Mucosa of rectum (tissue), 2 donors: ENCODE measurements around the gene ENGASE.
"Not testable (repeated sequence)": the region's sequence is repeated elsewhere in the genome, so short reads cannot be mapped to it uniquely, and the experiment has no call there.

Source experiments
- H3K27ac ChIP-seq, 2 donors: one replicate each; pipeline ENCODE4 v1.7.0; 2013; ENCODE audit warnings: inconsistent platforms in 2 of 2, low read depth in 2 of 2, low read length in 2 of 2
- H3K27me3 ChIP-seq, 2 donors: one replicate each; pipeline ENCODE4 v1.7.0; 2013; ENCODE audit warnings: low read length in 2 of 2; ENCODE audit not compliant: control insufficient read depth in 2 of 2, insufficient read depth in 2 of 2
- H3K36me3 ChIP-seq, 2 donors: one replicate each; pipeline ENCODE4 v1.7.0; 2013; ENCODE audit warnings: low read length in 2 of 2; ENCODE audit not compliant: control insufficient read depth in 2 of 2, insufficient read depth in 2 of 2
- H3K4me1 ChIP-seq, 2 donors: one replicate each; pipeline ENCODE4 v1.7.0; 2013; ENCODE audit warnings: low read length in 2 of 2, mild to moderate bottlenecking in 1 of 2; ENCODE audit not compliant: control insufficient read depth in 2 of 2, insufficient read depth in 2 of 2
- H3K4me3 ChIP-seq, 2 donors: one replicate each; pipeline ENCODE4 v1.7.0; 2013; ENCODE audit warnings: low read length in 2 of 2
- H3K9ac ChIP-seq, 2 donors: one replicate each; pipeline ENCODE4 v1.7.0; 2013; ENCODE audit warnings: low read length in 2 of 2, low read depth in 1 of 2, mild to moderate bottlenecking in 1 of 2
- H3K9me3 ChIP-seq, 2 donors: one replicate each; pipeline ENCODE4 v1.7.0; 2013; ENCODE audit warnings: low read length in 2 of 2; ENCODE audit not compliant: control insufficient read depth in 2 of 2
- donor health status: healthy.
- donor health status: Normal muscosa, but diverticular disease.

ENGASE gene

GRCh38 chr17:79074649-79075445 lies at the start of gene ENGASE:
TSS of gene ENGASE (plus strand) at chr17:79074824. CDS start at chr17:79074945, 121 bp downstream.
- H3K4me1 ChIP-seq = peaks cover 31 to 32% of the 10 kb centered on the region in 2 donors
- H3K4me3 ChIP-seq = peak within 1 kb of the TSS; percentile 73 to 82
- no peaks in the 10 kb centered on the region for H3K27me3 ChIP-seq

GRCh38 chr17:79024901-79025737 lies 49.5 kb upstream of the ENGASE start:
- peaks cover 45 to 63% of the 10 kb centered on the region in 2 donors for H3K4me1 ChIP-seq

More at GRCh38 chr17:79074649-79075445, at the start of gene ENGASE:
- Histone ChIP-seq H3K27ac (peak within 1 kb of the TSS; percentile 91 to 92), H3K36me3 (peaks cover 6 to 14% of the 10 kb centered on the region in 2 donors), H3K9ac (peak within 1 kb of the TSS; percentile 76 to 85), H3K9me3 (no peaks in the 10 kb centered on the region)

GRCh38 chr17:79026376-79027273 lies 48.0 kb upstream of the ENGASE start:
- Histone ChIP-seq H3K9ac (peak overlapping the region; percentile 24 to 64), H3K27me3 (no peaks in the 10 kb centered on the region), H3K4me3 (peak overlapping the region; percentile 53 to 66), H3K4me1 (peaks cover 41 to 58% of the 10 kb centered on the region in 2 donors), H3K36me3 (no peaks in the 10 kb centered on the region), H3K9me3 (no peaks in the 10 kb centered on the region), H3K27ac (peak overlapping the region; percentile 72 to 75)

More at GRCh38 chr17:79024901-79025737, 49.5 kb upstream of the ENGASE start:
- Histone ChIP-seq H3K27me3 (no peaks in the 10 kb centered on the region), H3K36me3 (no peaks in the 10 kb centered on the region), H3K27ac (peak overlapping the region; percentile 48 to 56), H3K9me3 (no peaks in the 10 kb centered on the region), H3K9ac (peak overlapping the region in 1 of 2 donors; percentile 76), H3K4me3 (peak overlapping the region; percentile 73 to 80)

GRCh38 chr17:79027274-79027924 lies 47.2 kb upstream of the ENGASE start:
- peak overlapping the region; percentile 17 to 44 for H3K4me3 ChIP-seq
- no peaks in the 10 kb centered on the region for H3K9me3 ChIP-seq
- peaks cover 41 to 54% of the 10 kb centered on the region in 2 donors for H3K4me1 ChIP-seq
- no peaks in the 10 kb centered on the region for H3K36me3 ChIP-seq
- H3K9ac ChIP-seq = peak overlapping the region in 1 of 2 donors; percentile 60
- peak overlapping the region; percentile 72 to 75 for H3K27ac ChIP-seq
- peaks cover 0 to 2% of the 10 kb centered on the region in 2 donors for H3K27me3 ChIP-seq

- no peaks in the 10 kb centered on the region for H3K36me3 ChIP-seq
- H3K4me3 ChIP-seq = peak overlapping the region in 1 of 2 donors; percentile 6
- H3K27me3 ChIP-seq = peaks cover 0 to 2% of the 10 kb centered on the region in 2 donors
- H3K9ac ChIP-seq = peak overlapping the region in 1 of 2 donors; percentile 60
- H3K9me3 ChIP-seq = no peaks in the 10 kb centered on the region
- H3K4me1 ChIP-seq = peaks cover 41 to 49% of the 10 kb centered on the region in 2 donors
- H3K27ac ChIP-seq = peak overlapping the region in 1 of 2 donors; percentile 72
Observed at GRCh38 chr17:79027925-79028491, 46.6 kb upstream of the ENGASE start.

GRCh38 chr17:79028496-79029326 lies 45.9 kb upstream of the ENGASE start:
- peaks cover 0 to 2% of the 10 kb centered on the region in 2 donors for H3K27me3 ChIP-seq
- peak overlapping the region in 1 of 2 donors; percentile 60 for H3K9ac ChIP-seq
- peaks cover 42 to 49% of the 10 kb centered on the region in 2 donors for H3K4me1 ChIP-seq
- H3K9me3 ChIP-seq = no peaks in the 10 kb centered on the region
- no peak overlapping the region for H3K27ac ChIP-seq
- no peak overlapping the region for H3K4me3 ChIP-seq
- no peaks in the 10 kb centered on the region for H3K36me3 ChIP-seq

GRCh38 chr17:79029327-79030009 lies 45.2 kb upstream of the ENGASE start:
- Histone ChIP-seq H3K9me3 (no peaks in the 10 kb centered on the region), H3K9ac (no peak overlapping the region), H3K27ac (no peak overlapping the region), H3K36me3 (no peaks in the 10 kb centered on the region), H3K4me1 (peaks cover 43 to 49% of the 10 kb centered on the region in 2 donors), H3K4me3 (no peak overlapping the region), H3K27me3 (peaks cover 0 to 2% of the 10 kb centered on the region in 2 donors)

- not testable (repeated sequence) for H3K9ac ChIP-seq, H3K9me3 ChIP-seq, H3K27me3 ChIP-seq, H3K27ac ChIP-seq, H3K36me3 ChIP-seq, H3K4me3 ChIP-seq
- H3K4me1 ChIP-seq = peaks cover 34 to 39% of the 10 kb centered on the region in 2 donors
Observed at GRCh38 chr17:79030636-79031035, 44.0 kb upstream of the ENGASE start.
